Heart left ventricle (tissue), 16 donors: Measurements from ENCODE around the gene INSIG2. TPM values are rescaled to one million over a fixed set of nuclear protein-coding genes. Genes with fewer than 3 reads are reported as not detected.

ENCODE experiments used
- ATAC-seq, 4 donors: fragments of 200-7000 bp; cut with Tn5 transposase; one replicate each; pipeline ENCODE4 v1.9.1; 2020 to 2022; ENCODE audit warnings: moderate library complexity in 4 of 4, mild to moderate bottlenecking in 3 of 4, moderate number of reproducible peaks in 1 of 4
- DNase-seq, 5 donors: peaks; one replicate each; pipeline ENCODE4 v3.0.0-alpha.2; 2020
- H3K27ac ChIP-seq, 12 donors: fragments of 200-600 bp; sonication (generic) in 4 of 12; one replicate each; pipeline versions ENCODE4 v1.5.0 to v1.8.0; 2016 to 2022; ENCODE audit warnings: mild to moderate bottlenecking in 2 of 12
- H3K27me3 ChIP-seq, 9 donors: fragments of 200-600 bp; sonication (generic) in 2 of 9; one replicate each; pipeline versions ENCODE4 v1.5.1 to v1.8.0; 2016 to 2022; ENCODE audit warnings: mild to moderate bottlenecking in 3 of 9
- H3K36me3 ChIP-seq, 9 donors: fragments of 200-600 bp; sonication (generic) in 2 of 9; one replicate each; pipeline versions ENCODE4 v1.5.0 to v1.8.0; 2018 to 2022; ENCODE audit warnings: mild to moderate bottlenecking in 2 of 9
- H3K4me1 ChIP-seq, 12 donors: fragments of 200-600 bp; sonication (generic) in 4 of 12; one replicate each; pipeline versions ENCODE4 v1.5.0 to v1.8.0; 2016 to 2022; ENCODE audit warnings: mild to moderate bottlenecking in 3 of 12
- H3K4me3 ChIP-seq, 12 donors: fragments of 200-600 bp; sonication (generic) in 4 of 12; one replicate each; pipeline versions ENCODE4 v1.5.0 to v1.8.0; 2017 to 2022; ENCODE audit warnings: mild to moderate bottlenecking in 9 of 12, moderate library complexity in 4 of 12
- H3K9me3 ChIP-seq, 12 donors: fragments of 200-600 bp; sonication (generic) in 4 of 12; one replicate each; pipeline versions ENCODE4 v1.5.0 to v1.8.0; 2016 to 2022; ENCODE audit warnings: mild to moderate bottlenecking in 1 of 12
- POLR2A ChIP-seq, 2 donors: fragments of 450-650 bp; IDR thresholded peaks; one replicate each; pipeline ENCODE4 v1.6.1; 2017; ENCODE audit warnings: antibody characterized with exemption in 2 of 2, mild to moderate bottlenecking in 2 of 2, moderate library complexity in 2 of 2
- WGBS, 4 donors: extraction: QIAGEN DNeasy Blood & Tissue Kit in 2 of 4; methylation state at CpG; one replicate each; pipeline versions ENCODE4 v1.1.5 to v1.1.7; 2013 to 2018; 5-methylcytosine and 5-hydroxymethylcytosine counted together
- intact Hi-C, 10 donors: fragments of 100-400 bp; cut with DNase I; formaldehyde crosslinking; loops; one replicate each; pipeline versions ENCODE4 v1.11.1 to v1.14.2; 2022
- long read RNA-seq, 3 donors: library from polyadenylated mRNA; unstranded; transcript quantifications; one replicate each; pipeline ENCODE4 v2.0.0, GENCODE V29; 2020 to 2021
- polyA plus RNA-seq, 2 donors: library from polyadenylated mRNA; stranded (reverse); fragments of 200-250 nt; gene quantifications; one replicate each; pipeline ENCODE4 v1.2.3, GENCODE V29; 2013
- total RNA-seq, 9 donors: library from RNA; depleted of rRNA in 2 of 9; stranded (reverse); fragments of >200 nt in 2 of 9; fragmentation: NEBNext Ultra II Directional in 3 of 9; extraction: Animal tissue kit (Norgen Biotek cat#: 25700) in 3 of 9; gene quantifications; one replicate each; pipeline versions ENCODE4 v1.1.0 to v1.2.4, GENCODE V29; 2016 to 2023
- TF ChIP-seq, protein P1 (sequence below), 12 donors: fragments of 200-600 bp; sonication (generic) in 4 of 12; IDR thresholded peaks; one replicate each; pipeline versions ENCODE4 v1.5.0 to v1.8.0; 2018 to 2022; ENCODE audit warnings: antibody characterized with exemption in 12 of 12, mild to moderate bottlenecking in 5 of 12
- donor health status: ischemic (EF 13 %, LVEDD 7.1; RV severe dilation, severe dysfunction).
- donor health status: healthy with polysubstance abuse.
- donor health status: DM: no; HTN: yes; CAD: no.
- donor health status: DM: no; HTN: no; CAD: no.
- donor health status: ischemic (EF 25% LVEDD 6.9; RV normal size, moderate dysfunction).
- donor health status: ischemic (EF 25% LVEDD 5.7; RV mildly dilated, moderate dysfunction).
- donor health status: healthy.
- donor health status: DM: yes; HTN: yes; CAD: no.
- donor health status: ischemic (EF 35%, LVEDD 5.7; RV mildly dilated, moderate dysfunction).
- donor health status: nonischemic (EF 11% LVEDD 7.7; RV severe dilation, severe dysfunction).
- donor health status: DM: yes; HTN: yes; CAD: no.
- donor health status: PGD.
- donor health status: ischemic (EF 29% LVEDD 5.4; RV normal size, mild dysfunction).
- donor health status: nonischemic (EF 23%, LVEDD 6.1; RV moderate dilation, normal function).

INSIG2 gene
- total RNA-seq (10 to 100 TPM in 7 of 9 donors, 1 to 10 TPM in 2; 9.1 to 16.4 (median 13.7) TPM), polyA plus RNA-seq (10 to 100 TPM in 1 of 2 donors, 1 to 10 TPM in 1; 6.5 to 14.6 TPM)
- long read RNA-seq, donor 1, transcript INSIG2-201 (6 exons, 2,590 nt) = major isoform, 21 of 24 reads
- long read RNA-seq, donor 1, partial matches to known transcripts = 1 of 24 reads
- long read RNA-seq, donor 1, other reads (novel, unspliced or antisense) = 0 of 24 reads
- long read RNA-seq, donor 2, transcript INSIG2-201 (6 exons, 2,590 nt) = major isoform, 33 of 51 reads
- long read RNA-seq, donor 2, partial matches to known transcripts = 4 of 51 reads
- long read RNA-seq, donor 2, other reads (novel, unspliced or antisense) = 10 of 51 reads
- long read RNA-seq, donor 3, transcript INSIG2-201 (6 exons, 2,590 nt) = major isoform, 27 of 38 reads
- long read RNA-seq, donor 3, partial matches to known transcripts = 2 of 38 reads
- long read RNA-seq, donor 3, other reads (novel, unspliced or antisense) = 8 of 38 reads

DNA sequence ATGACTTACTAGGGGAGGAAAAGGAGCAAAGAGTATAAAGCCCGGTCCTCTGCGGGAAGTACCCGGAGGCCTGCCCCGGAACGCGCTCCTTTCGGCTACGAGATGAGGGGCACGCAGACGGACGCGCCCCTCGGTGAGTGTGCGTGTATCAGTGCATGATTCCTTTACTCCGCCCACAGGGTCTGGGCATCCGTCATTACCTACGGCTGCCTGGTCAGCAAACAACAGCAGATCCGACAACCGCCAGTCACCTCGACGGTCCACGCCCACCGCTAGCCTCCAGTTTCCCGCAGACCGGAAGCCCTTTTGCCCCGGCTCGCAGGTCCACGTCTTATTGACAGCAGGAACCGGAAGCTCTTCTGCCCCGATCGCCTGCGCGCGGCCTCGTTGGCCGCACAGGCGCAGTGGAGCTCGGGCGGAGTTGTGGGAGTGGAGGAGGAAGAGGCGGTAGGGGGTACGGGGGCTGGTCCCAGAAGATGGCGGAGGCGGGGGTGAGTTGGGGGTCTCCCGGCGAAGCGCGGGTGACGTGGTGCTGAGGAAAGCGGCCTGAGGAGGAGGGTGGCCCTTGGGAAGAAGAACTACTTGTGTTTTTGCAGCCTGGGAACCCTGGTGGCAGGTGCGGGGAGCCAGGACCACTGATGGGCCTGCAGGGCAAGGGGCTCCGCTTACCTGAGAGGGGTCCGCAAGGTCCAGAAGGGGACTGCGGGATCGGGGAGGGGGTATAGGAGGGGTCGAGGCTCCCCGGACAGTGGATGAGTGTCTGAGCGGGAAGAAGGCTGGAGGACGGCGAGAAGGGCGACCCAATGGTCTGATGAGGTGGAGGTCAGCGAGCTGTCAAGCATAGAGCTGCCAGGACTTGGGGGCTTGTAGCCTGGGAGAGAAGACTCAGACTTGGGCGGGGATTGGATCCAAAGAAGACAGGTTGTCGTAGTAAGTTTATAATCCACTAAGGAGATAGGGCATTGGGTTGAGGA lies at the start of gene INSIG2:
TSS of gene INSIG2 (plus strand) at position 421 of the 974 bp plus-strand sequence. CDS start 8,086 bp downstream, outside the sequence.
- Histone ChIP-seq H3K27ac (peak within 1 kb of the TSS in 11 of 12 donors; percentile 23 to 81 (median 57)), H3K9me3 (no peaks in the 10 kb centered on the region), H3K36me3 (no peaks in the 10 kb centered on the region), H3K4me3 (peak within 1 kb of the TSS; percentile 68 to 92 (median 83)), H3K4me1 (peaks cover 0 to 31% (median 13%) of the 10 kb centered on the region in 12 donors), H3K27me3 (no peaks in the 10 kb centered on the region)
- TF ChIP-seq, protein P1, sequence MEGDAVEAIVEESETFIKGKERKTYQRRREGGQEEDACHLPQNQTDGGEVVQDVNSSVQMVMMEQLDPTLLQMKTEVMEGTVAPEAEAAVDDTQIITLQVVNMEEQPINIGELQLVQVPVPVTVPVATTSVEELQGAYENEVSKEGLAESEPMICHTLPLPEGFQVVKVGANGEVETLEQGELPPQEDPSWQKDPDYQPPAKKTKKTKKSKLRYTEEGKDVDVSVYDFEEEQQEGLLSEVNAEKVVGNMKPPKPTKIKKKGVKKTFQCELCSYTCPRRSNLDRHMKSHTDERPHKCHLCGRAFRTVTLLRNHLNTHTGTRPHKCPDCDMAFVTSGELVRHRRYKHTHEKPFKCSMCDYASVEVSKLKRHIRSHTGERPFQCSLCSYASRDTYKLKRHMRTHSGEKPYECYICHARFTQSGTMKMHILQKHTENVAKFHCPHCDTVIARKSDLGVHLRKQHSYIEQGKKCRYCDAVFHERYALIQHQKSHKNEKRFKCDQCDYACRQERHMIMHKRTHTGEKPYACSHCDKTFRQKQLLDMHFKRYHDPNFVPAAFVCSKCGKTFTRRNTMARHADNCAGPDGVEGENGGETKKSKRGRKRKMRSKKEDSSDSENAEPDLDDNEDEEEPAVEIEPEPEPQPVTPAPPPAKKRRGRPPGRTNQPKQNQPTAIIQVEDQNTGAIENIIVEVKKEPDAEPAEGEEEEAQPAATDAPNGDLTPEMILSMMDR (IDR thresholded peaks at IDR 0.05) = peak in 1 of 12 donors; percentile 20
- peak in 1 of 2 donors; percentile 60 for TF ChIP-seq POLR2A (IDR thresholded peaks at IDR 0.05)
- WGBS, 4 donors = 1% methylated on average over 47 to 63 of the region's 63 CpGs
- peak; percentile 96 to 99 (median 99) for ATAC-seq
- intact Hi-C loops = loop anchor here in 4 of 10 donors (5.0 to 10.0 kb wide), 3 partner anchors 96 to 274 kb away; partner anchors contain the start of gene DDX18 (in 1 of the 4)
- DNase-seq = peak; percentile 92 to 96 (median 95)

DNA sequence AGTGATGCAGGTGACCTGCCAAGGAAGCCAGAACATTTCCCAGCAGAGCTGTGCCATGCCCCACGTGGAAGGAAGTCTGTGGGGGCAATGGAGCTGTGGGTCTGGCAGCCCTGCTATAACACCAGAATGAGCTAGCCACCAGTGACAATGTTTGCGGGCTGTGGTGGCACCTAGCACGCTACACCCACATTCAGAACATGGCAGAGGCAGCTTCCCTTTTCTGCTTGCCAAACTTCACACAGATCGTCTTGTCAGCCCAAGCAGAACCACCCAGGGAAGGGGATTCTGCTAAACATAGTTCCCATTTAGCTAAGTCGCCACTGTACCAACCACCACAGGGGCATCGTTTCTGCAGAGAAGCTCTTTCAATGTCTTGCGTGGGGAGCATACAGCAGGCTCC lies 47.4 kb upstream of the INSIG2 start:
- Histone ChIP-seq H3K27me3 (peaks cover 0 to 49% (median 5%) of the 10 kb centered on the region in 9 donors), H3K36me3 (no peaks in the 10 kb centered on the region), H3K27ac (no peak overlapping the region), H3K9me3 (peaks cover 0 to 8% (median 0%) of the 10 kb centered on the region in 12 donors), H3K4me3 (no peak overlapping the region), H3K4me1 (no peaks in the 10 kb centered on the region)
- TF ChIP-seq, protein P1 (IDR thresholded peaks at IDR 0.05) = no peak
- TF ChIP-seq POLR2A (IDR thresholded peaks at IDR 0.05) = no peak
- intact Hi-C loops = loop anchor here in 3 of 10 donors (10.0 kb wide), 3 partner anchors 164 to 274 kb away; no protein-coding TSS in a partner anchor
- ATAC-seq (no peak), DNase-seq (no peak)
- 78 to 80% (median 79%) methylated on average over 7 of the region's 7 CpGs for WGBS, 4 donors

DNA sequence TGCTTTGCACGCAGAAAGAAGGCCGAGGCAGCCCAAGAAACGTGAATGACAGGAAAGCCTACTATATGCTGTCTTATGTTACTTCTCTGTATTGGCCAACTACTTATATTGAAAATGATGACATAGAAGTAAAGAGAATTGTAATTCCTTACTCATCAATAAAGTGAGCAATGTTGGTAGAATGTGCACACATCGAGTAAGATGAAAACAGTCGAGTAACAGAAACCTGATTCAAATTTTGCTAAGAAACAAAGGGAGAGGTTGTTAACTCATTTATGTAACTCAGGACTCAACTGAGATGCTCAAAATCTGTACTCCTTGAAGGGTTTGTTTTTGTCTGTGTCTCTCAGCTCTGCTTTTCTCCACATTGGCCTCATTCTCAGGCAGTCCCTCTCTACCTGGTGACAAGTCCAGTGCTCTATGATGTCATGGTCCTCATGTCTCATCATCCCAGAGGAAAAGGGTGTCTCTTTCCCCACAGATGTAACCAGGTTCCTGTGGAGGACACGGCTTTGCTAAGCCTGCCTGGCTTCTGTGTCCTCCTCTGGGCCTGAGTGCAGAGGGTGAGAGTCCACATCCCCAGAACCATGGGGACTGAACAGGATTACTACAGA lies 44.1 kb upstream of the INSIG2 start:
- DNase-seq (no peak), ATAC-seq (no peak)
- no peaks in the 10 kb centered on the region for H3K9me3 ChIP-seq
- TF ChIP-seq, protein P1 (IDR thresholded peaks at IDR 0.05) = no peak
- H3K27ac ChIP-seq = no peak overlapping the region
- no peak overlapping the region for H3K4me3 ChIP-seq
- H3K4me1 ChIP-seq = peaks cover 0 to 6% (median 0%) of the 10 kb centered on the region in 12 donors
- intact Hi-C loops = loop anchor here in 3 of 10 donors (2.0 to 10.0 kb wide), 4 partner anchors 161 to 811 kb away; no protein-coding TSS in a partner anchor
- H3K27me3 ChIP-seq = peaks cover 0 to 55% (median 11%) of the 10 kb centered on the region in 9 donors
- no peaks in the 10 kb centered on the region for H3K36me3 ChIP-seq
- 80 to 86% (median 83%) methylated on average over 6 of the region's 6 CpGs for WGBS, 4 donors
